HCT116 (cell line): ENCODE measurements around the gene LHCGR.

Source experiments
- CBX3 ChIP-seq: IDR thresholded peaks from 2 replicates; pipeline ENCODE4 v1.6.1; 2012; ENCODE audit warnings: low read depth
- CTCF ChIP-seq, 3 experiments: fragments of 200-600 bp in 1 of 3; sonication (generic) in 1 of 3; IDR thresholded peaks in 2 of 3; conservative IDR thresholded peaks in 1 of 3; 2 replicates each; pipeline ENCODE4 v1.5.1; 2012 to 2017; ENCODE audit warnings: low read depth in 2 of 3, low read length in 2 of 3, antibody characterized with exemption in 1 of 3, borderline replicate concordance in 1 of 3, control low read depth in 1 of 3, mild to moderate bottlenecking in 1 of 3, mixed read lengths in 1 of 3, mixed run types in 1 of 3, moderate library complexity in 1 of 3; ENCODE audit not compliant: insufficient read depth in 1 of 3

- TF ChIP-seq CBX3 (no peak), CTCF (IDR thresholded peaks at IDR 0.05 in 2 of 3, conservative IDR thresholded peaks at IDR 0.05 in 1 of 3; ENCODE audit: borderline replicate concordance in 1 of 3, insufficient read depth in 1 of 3, low read depth in 2 of 3, low read length in 2 of 3) (no peak)
Measured at GRCh38 chr2:48714245-48714644, 41.3 kb downstream of the LHCGR start.
